Panc1 (cell line): ENCODE data around the gene CXCL16.

Experiments
- POLR2AphosphoS5 ChIP-seq: IDR thresholded peaks from 2 replicates; pipeline ENCODE4 v1.6.1; 2012; ENCODE audit warnings: mild to moderate bottlenecking, low read depth, low read length, moderate library complexity
- TF ChIP-seq, protein P1 (sequence below): fragments of 450-650 bp; IDR thresholded peaks from 2 replicates; pipeline ENCODE4 v1.5.1; 2017; ENCODE audit warnings: mild to moderate bottlenecking

GRCh38 chr17:4743898-4744297 lies 4.2 kb upstream of the CXCL16 start:
- no peak for TF ChIP-seq POLR2AphosphoS5
- TF ChIP-seq, protein P1, sequence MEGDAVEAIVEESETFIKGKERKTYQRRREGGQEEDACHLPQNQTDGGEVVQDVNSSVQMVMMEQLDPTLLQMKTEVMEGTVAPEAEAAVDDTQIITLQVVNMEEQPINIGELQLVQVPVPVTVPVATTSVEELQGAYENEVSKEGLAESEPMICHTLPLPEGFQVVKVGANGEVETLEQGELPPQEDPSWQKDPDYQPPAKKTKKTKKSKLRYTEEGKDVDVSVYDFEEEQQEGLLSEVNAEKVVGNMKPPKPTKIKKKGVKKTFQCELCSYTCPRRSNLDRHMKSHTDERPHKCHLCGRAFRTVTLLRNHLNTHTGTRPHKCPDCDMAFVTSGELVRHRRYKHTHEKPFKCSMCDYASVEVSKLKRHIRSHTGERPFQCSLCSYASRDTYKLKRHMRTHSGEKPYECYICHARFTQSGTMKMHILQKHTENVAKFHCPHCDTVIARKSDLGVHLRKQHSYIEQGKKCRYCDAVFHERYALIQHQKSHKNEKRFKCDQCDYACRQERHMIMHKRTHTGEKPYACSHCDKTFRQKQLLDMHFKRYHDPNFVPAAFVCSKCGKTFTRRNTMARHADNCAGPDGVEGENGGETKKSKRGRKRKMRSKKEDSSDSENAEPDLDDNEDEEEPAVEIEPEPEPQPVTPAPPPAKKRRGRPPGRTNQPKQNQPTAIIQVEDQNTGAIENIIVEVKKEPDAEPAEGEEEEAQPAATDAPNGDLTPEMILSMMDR: no peak
